HFF-Myc (cell line): ENCODE data around the gene ZNF613.
"Not testable (repeated sequence)": the region's sequence is repeated elsewhere in the genome, so short reads cannot be mapped to it uniquely, and the experiment has no call there.

Experiments
- DNase-seq: peaks from one replicate; pipeline ENCODE4 v3.0.0-alpha.2; 2011; ENCODE audit warnings: low read depth; ENCODE audit errors: extremely low read depth
- H3K4me3 ChIP-seq: replicated peaks from 2 replicates; pipeline ENCODE4 v1.5.1; 2011; ENCODE audit warnings: low read depth, mild to moderate bottlenecking, control low read depth, low read length
- TF ChIP-seq, protein P1 (sequence below): IDR thresholded peaks from 2 replicates; pipeline ENCODE4 v1.5.1; 2012; ENCODE audit warnings: mild to moderate bottlenecking, low read depth, low read length, control low read depth; ENCODE audit errors: missing control alignments

Gene ZNF613

DNA sequence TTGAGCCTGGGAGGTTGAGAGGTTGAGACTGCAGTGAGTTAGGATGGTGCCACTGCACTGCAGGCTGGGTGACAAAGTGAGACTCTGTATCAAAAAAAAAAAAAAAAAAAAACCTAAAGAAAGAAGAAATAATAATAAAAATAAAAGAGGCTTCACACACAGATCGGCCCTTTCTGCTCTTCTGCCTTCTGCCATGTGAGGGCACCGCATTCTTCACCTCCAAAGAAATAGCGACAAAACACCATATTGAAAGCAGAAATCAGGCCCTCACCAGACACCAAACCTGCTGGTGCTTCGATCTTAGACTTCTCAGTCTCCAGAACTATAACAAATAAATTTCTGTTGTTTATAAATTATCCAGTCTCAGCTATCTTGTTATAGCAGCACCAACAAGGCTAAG is 25.4 kb upstream of the ZNF613 start:
- no peak for DNase-seq
- TF ChIP-seq, protein P1, sequence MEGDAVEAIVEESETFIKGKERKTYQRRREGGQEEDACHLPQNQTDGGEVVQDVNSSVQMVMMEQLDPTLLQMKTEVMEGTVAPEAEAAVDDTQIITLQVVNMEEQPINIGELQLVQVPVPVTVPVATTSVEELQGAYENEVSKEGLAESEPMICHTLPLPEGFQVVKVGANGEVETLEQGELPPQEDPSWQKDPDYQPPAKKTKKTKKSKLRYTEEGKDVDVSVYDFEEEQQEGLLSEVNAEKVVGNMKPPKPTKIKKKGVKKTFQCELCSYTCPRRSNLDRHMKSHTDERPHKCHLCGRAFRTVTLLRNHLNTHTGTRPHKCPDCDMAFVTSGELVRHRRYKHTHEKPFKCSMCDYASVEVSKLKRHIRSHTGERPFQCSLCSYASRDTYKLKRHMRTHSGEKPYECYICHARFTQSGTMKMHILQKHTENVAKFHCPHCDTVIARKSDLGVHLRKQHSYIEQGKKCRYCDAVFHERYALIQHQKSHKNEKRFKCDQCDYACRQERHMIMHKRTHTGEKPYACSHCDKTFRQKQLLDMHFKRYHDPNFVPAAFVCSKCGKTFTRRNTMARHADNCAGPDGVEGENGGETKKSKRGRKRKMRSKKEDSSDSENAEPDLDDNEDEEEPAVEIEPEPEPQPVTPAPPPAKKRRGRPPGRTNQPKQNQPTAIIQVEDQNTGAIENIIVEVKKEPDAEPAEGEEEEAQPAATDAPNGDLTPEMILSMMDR, result no peak
- H3K4me3 ChIP-seq, result no peak overlapping the region

DNA sequence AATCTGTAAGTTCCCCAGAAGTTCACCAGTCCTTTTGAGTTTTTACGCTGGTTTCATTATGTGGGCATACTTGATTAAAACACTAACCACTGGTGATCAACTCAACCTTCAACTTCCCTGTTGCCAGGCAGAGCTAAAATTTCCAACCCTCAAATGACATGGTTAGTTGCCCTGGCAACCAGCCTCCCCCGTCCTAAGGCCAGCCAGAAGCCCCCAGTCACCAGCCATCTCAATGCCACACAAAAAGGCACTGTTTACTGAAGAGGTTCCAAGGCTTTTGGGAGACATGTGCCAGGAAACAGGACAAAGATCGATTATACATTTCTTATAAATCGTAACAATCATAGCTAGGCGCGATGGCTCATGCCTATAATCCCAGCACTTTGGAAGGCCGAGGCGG is 24.1 kb upstream of the ZNF613 start:
- H3K4me3 ChIP-seq, result peak overlapping the region; percentile 64; the same call in 1 of the 2 replicates
- DNase-seq, result no peak
- TF ChIP-seq, protein P1, result no peak

DNA sequence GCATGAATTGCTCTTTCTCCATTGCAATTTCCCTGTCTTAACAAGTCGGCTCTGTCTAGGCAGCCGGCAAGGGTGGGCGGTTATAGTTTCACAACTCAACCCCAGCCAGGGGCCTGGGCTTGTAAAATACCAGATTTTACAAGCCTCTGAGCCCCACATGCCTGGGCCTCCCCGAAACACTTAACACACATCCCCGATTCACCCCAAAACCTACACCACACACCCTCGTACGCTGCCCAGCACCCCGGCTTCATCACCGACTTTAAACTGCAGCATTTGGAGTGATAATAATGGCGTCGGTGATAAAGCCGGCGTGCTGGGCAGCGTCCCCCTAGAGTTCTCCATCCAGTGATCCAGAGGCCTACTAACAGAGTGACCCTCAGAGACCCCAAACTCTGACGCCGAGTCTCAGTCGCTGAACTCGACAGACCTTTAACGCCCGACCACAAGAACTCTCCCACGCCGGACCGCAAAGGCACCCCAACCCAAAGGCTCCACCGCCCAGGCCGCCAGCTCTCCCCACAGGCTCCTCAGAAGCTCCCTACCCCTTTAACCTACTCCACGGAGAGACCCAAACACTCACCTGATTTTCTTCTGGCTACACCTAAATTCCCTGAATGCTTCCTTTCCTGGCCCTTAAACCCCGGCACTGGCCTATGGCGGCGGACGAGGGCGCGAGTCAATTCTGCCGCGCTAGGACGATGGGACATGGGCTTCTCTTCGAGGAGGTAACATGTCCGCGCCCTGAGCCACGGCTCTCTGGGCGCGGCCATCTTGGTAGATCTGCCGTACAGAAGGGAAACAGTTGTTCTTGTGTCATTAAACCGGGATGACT is 22.7 kb upstream of the ZNF613 start, which contains the start of gene ZNF649:
ZNF649 (minus strand) TSS at position 687 of the 835 bp plus-strand sequence. CDS start 4,910 bp downstream, outside the sequence.
- TF ChIP-seq, protein P1, result no peak
- peak within 1 kb of the TSS; percentile 64 for H3K4me3 ChIP-seq
- peak; percentile 56 for DNase-seq

DNA sequence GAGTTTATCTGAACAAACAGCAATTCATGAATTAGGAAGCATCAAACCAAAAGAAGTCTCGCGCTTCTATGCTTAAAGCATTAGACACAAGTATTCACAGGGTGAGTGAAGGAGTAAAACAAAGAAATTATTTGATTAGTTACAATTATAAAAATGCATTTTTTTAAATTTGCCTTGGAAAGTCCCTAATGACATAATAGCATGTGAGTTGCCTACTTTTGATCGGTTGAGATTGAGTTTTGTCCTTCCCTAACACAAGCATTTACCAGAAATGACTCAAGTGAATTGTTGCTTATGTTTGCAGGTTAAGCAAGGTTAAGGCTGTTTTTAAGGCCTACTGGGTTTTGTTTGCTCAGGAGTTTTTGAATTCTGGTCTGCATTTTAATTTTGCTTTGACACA is 22.1 kb upstream of the ZNF613 start:
- no peak overlapping the region for H3K4me3 ChIP-seq
- TF ChIP-seq, protein P1, result no peak
- DNase-seq, result no peak

DNA sequence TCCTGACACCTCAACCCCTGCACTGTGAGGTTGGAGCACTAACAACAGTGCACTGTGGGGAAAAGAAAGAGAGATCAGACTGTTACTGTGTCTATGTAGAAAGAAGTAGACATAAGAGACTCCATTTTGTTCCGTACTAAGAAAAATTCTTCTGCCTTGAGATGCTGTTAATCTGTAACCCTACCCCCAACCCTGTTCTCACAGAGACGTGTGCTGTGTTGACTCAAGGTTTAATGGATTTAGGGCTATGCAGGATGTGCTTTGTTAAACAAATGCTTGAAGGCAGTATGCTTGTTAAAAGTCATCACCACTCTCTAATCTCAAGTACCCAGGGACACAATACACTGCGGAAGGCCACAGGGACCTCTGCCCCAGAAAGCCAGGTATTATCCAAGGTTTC is 21.6 kb upstream of the ZNF613 start:
- not testable (repeated sequence) for H3K4me3 ChIP-seq, DNase-seq

DNA sequence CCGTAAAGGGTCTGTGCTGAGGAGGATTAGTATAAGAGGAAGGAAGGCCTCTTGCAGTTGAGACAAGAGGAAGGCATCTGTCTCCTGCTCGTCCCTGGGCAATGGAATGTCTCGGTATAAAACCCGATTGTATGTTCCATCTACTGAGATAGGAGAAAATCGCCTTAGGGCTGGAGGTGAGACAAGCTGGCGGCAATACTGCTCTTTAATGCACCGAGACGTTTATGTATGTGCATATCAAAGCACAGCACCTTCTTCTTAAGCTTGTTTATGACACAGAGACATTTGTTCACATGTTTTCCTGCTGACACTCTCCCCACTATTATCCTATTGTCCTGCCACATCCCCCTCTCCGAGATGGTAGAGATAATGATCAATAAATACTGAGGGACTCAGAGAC is 21.2 kb upstream of the ZNF613 start:
- not testable (repeated sequence) for H3K4me3 ChIP-seq

DNA sequence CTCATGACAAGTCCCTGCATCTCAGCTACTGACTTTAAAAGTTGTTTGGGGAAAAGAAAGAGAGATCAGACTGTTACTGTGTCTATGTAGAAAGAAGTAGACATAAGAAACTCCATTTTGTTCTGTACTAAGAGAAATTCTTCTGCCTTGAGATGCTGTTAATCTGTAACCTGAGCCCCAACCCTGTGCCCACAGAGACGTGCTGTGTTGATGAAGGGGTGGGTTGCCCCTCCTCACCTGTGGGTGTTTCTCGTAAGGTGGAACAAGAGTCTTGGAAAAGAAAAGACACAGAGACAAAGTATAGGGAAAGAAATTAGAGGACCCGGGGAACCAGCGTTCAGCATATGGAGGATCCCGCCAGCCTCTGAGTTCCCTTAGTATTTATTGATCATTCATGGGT is 19.3 kb upstream of the ZNF613 start:
- not testable (repeated sequence) for DNase-seq, H3K4me3 ChIP-seq

More for the DNA sequence above, 21.2 kb upstream of the ZNF613 start:
- not testable (repeated sequence) for DNase-seq

DNA sequence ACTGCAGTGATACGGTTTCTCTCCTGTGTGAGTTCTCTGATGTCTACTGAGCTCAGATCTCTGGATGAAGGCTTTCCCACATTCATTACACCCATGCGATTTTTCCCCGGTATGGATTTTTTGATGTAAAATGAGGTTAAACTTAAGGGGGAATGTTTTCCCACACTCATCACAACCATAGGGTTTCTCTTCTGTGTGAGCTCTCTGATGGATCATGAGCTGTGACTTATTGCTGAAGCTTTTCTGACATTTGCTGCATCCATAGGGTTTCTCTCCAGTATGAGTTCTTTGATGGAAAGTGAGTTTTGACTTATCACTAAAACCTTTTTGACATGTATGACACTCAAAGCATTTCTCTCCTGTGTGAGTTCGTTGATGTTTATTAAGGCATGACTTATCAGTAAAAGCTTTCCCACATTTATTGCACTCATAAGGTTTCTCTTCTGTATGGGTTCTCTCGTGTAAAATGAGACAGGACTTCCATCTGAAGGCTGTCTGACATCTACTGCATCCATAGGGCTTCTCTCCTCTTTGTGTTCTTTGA is 11.9 kb upstream of the ZNF613 start:
- no peak for DNase-seq
- no peak overlapping the region for H3K4me3 ChIP-seq
- TF ChIP-seq, protein P1, result no peak
